HT1080 (cell line): Measurements from ENCODE around the gene ACTL7A. TPM values are rescaled to one million over a fixed set of nuclear protein-coding genes. Genes with fewer than 3 reads are reported as not detected.

Source experiments
- small RNA-seq: library from RNA; depleted of rRNA; stranded (forward); fragments of <200 nt; gene quantifications from one replicate; pipeline ENCODE3, GENCODE V24; 2014
- total RNA-seq: library from RNA; depleted of rRNA; stranded (reverse); fragments of >200 nt; shearing (Covaris generic); gene quantifications from 2 replicates; pipeline ENCODE4 v1.2.3, GENCODE V29; 2014; rRNA removed

ACTL7A gene
- total RNA-seq, 1 experiment from 2014 or later = not detected

Small RNA genes within 50 kb of the gene (small RNA-seq; reads per million reads assigned to genes)
- gene AL359692.1 = not detected

Other genes with a start within 250 kb of the ACTL7A start
- gene ACTL7B, start 6.3 kb upstream of the ACTL7A start, total RNA-seq = not detected in 2 replicates
- gene ELP1, start 71.9 kb downstream of the ACTL7A start, total RNA-seq = 37.2 and 47.2 TPM in 2 replicates
- 8.4 and 11.2 TPM in 2 replicates for gene ABITRAM, start 72.1 kb downstream of the ACTL7A start, total RNA-seq
- gene CTNNAL1, start 151.2 kb downstream of the ACTL7A start, total RNA-seq = 109 and 111 TPM in 2 replicates